SK-N-SH (cell line): ENCODE measurements around the gene TECPR2.
"Not testable (repeated sequence)": the region's sequence is repeated elsewhere in the genome, so short reads cannot be mapped to it uniquely, and the experiment has no call there.

ENCODE experiments used
- EP300 ChIP-seq, 2 experiments: IDR thresholded peaks; 2 replicates each; pipeline versions ENCODE4 v1.4.0 to v1.6.1; 2012; ENCODE audit warnings: borderline replicate concordance in 1 of 2, low read depth in 1 of 2, low read length in 1 of 2
- FOXJ3 ChIP-seq: sonication (generic); formaldehyde crosslinking; IDR thresholded peaks from 2 replicates; pipeline ENCODE4 v1.5.1; 2020; ENCODE audit warnings: mild to moderate bottlenecking, missing genetic modification reagents
- FOXM1 ChIP-seq: IDR thresholded peaks from 2 replicates; pipeline ENCODE4 v1.4.0; 2012; ENCODE audit warnings: low read depth, mild to moderate bottlenecking
- JUND ChIP-seq: IDR thresholded peaks from 2 replicates; pipeline ENCODE4 v1.4.0; 2012
- MEF2A ChIP-seq: IDR thresholded peaks from 2 replicates; pipeline ENCODE4 v1.4.0; 2012; ENCODE audit warnings: low read depth, borderline replicate concordance
- MXI1 ChIP-seq: IDR thresholded peaks from 2 replicates; pipeline ENCODE4 v1.6.1; 2012; ENCODE audit warnings: mild to moderate bottlenecking, low read depth, low read length, improper control_type of control experiment
- POLR2AphosphoS5 ChIP-seq: IDR thresholded peaks from 2 replicates; pipeline ENCODE4 v1.6.1; 2012; ENCODE audit warnings: low read depth, low read length
- RAD21 ChIP-seq: IDR thresholded peaks from 2 replicates; pipeline ENCODE4 v1.6.1; 2012; ENCODE audit warnings: mild to moderate bottlenecking, low read length
- RXRA ChIP-seq: IDR thresholded peaks from 2 replicates; pipeline ENCODE4 v1.4.0; 2012; ENCODE audit warnings: low read depth, mild to moderate bottlenecking, borderline replicate concordance
- USF1 ChIP-seq: IDR thresholded peaks from 2 replicates; pipeline ENCODE4 v1.4.0; 2012; ENCODE audit warnings: low read depth, borderline replicate concordance
- TF ChIP-seq, protein P1 (sequence below): fragments of 200-600 bp; sonication (generic); IDR thresholded peaks from 2 replicates; pipeline ENCODE4 v1.6.1; 2017; ENCODE audit warnings: antibody characterized with exemption, mild to moderate bottlenecking, moderate library complexity
- TF ChIP-seq, protein P2 (sequence below): fragments of 150-350 bp; IDR thresholded peaks from 2 replicates; pipeline ENCODE4 v1.6.1; 2017; ENCODE audit warnings: antibody characterized with exemption, low read length, low read depth, borderline replicate concordance
- TF ChIP-seq, protein P3 (sequence below): IDR thresholded peaks from 2 replicates; pipeline ENCODE4 v1.4.0; 2012; ENCODE audit warnings: low read depth
- TF ChIP-seq, protein P4 (sequence below): IDR thresholded peaks from 2 replicates; pipeline ENCODE4 v1.6.1; 2012; ENCODE audit warnings: mild to moderate bottlenecking, low read depth, low read length, moderate library complexity

DNA sequence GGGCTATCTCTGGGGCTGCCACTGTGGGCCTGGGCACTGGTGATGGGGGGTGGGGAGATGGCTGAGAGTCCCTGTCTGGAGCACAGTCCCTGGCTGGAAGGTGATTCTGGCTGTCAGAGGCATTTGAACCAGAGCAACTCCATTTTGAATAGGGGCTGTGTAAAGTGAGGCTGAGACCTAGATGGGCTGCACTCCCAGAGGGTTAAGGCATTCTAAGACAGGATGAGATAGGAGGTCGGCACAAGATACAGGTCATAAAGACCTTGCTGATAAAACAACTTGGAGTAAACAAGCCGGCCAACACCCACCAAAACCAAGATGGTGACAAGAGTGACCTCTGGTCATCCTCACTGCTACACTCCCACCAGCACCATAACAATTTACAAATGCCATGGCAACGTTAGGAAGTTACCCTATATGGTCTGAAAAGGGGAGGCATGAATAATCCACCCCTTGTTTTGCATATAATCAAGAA, 188.2 kb downstream of the TECPR2 start:
- TF ChIP-seq, protein P1, sequence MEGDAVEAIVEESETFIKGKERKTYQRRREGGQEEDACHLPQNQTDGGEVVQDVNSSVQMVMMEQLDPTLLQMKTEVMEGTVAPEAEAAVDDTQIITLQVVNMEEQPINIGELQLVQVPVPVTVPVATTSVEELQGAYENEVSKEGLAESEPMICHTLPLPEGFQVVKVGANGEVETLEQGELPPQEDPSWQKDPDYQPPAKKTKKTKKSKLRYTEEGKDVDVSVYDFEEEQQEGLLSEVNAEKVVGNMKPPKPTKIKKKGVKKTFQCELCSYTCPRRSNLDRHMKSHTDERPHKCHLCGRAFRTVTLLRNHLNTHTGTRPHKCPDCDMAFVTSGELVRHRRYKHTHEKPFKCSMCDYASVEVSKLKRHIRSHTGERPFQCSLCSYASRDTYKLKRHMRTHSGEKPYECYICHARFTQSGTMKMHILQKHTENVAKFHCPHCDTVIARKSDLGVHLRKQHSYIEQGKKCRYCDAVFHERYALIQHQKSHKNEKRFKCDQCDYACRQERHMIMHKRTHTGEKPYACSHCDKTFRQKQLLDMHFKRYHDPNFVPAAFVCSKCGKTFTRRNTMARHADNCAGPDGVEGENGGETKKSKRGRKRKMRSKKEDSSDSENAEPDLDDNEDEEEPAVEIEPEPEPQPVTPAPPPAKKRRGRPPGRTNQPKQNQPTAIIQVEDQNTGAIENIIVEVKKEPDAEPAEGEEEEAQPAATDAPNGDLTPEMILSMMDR, result not testable (repeated sequence)
- not testable (repeated sequence) for TF ChIP-seq EP300 (IDR thresholded peaks at IDR 0.05; ENCODE audit: borderline replicate concordance in 1 of 2, low read depth in 1 of 2, low read length in 1 of 2); MXI1; RAD21; MEF2A; FOXM1; RXRA; USF1; POLR2AphosphoS5; JUND; FOXJ3 (CRISPR knock-in tag)
- TF ChIP-seq, protein P2, sequence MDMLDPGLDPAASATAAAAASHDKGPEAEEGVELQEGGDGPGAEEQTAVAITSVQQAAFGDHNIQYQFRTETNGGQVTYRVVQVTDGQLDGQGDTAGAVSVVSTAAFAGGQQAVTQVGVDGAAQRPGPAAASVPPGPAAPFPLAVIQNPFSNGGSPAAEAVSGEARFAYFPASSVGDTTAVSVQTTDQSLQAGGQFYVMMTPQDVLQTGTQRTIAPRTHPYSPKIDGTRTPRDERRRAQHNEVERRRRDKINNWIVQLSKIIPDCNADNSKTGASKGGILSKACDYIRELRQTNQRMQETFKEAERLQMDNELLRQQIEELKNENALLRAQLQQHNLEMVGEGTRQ, result not testable (repeated sequence)
- TF ChIP-seq, protein P3, sequence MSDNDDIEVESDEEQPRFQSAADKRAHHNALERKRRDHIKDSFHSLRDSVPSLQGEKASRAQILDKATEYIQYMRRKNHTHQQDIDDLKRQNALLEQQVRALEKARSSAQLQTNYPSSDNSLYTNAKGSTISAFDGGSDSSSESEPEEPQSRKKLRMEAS, result not testable (repeated sequence)
- TF ChIP-seq, protein P4, sequence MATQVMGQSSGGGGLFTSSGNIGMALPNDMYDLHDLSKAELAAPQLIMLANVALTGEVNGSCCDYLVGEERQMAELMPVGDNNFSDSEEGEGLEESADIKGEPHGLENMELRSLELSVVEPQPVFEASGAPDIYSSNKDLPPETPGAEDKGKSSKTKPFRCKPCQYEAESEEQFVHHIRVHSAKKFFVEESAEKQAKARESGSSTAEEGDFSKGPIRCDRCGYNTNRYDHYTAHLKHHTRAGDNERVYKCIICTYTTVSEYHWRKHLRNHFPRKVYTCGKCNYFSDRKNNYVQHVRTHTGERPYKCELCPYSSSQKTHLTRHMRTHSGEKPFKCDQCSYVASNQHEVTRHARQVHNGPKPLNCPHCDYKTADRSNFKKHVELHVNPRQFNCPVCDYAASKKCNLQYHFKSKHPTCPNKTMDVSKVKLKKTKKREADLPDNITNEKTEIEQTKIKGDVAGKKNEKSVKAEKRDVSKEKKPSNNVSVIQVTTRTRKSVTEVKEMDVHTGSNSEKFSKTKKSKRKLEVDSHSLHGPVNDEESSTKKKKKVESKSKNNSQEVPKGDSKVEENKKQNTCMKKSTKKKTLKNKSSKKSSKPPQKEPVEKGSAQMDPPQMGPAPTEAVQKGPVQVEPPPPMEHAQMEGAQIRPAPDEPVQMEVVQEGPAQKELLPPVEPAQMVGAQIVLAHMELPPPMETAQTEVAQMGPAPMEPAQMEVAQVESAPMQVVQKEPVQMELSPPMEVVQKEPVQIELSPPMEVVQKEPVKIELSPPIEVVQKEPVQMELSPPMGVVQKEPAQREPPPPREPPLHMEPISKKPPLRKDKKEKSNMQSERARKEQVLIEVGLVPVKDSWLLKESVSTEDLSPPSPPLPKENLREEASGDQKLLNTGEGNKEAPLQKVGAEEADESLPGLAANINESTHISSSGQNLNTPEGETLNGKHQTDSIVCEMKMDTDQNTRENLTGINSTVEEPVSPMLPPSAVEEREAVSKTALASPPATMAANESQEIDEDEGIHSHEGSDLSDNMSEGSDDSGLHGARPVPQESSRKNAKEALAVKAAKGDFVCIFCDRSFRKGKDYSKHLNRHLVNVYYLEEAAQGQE, result not testable (repeated sequence)
